H7 (cell line): Measurements from ENCODE around the gene GOLGA5. TPM values are rescaled to one million over a fixed set of nuclear protein-coding genes. Genes with fewer than 3 reads are reported as not detected.

Experiments used
- DNase-seq: peaks from one replicate; pipeline ENCODE4 v3.0.0; 2012
- H3K27me3 ChIP-seq: 2 replicates; pipeline ENCODE4 v1.6.0; 2011; ENCODE audit warnings: mild to moderate bottlenecking, low read length; ENCODE audit not compliant: control insufficient read depth, insufficient read depth
- H3K36me3 ChIP-seq: replicated peaks from 2 replicates; pipeline ENCODE4 v1.5.1; 2011; ENCODE audit warnings: low read length; ENCODE audit not compliant: control insufficient read depth, insufficient read depth
- H3K4me3 ChIP-seq: 2 replicates; pipeline ENCODE4 v1.5.1; 2011; ENCODE audit warnings: low read depth, mild to moderate bottlenecking, control low read depth, low read length, moderate library complexity; ENCODE audit not compliant: insufficient read depth
- total RNA-seq: library from RNA; depleted of rRNA; stranded (reverse); fragments of >200 nt; shearing (Covaris generic); gene quantifications from 2 replicates; pipeline ENCODE4 v1.2.3, GENCODE V29; 2014

GOLGA5 gene
- total RNA-seq, 1 experiment from 2014 or later, result 30.0 TPM

GRCh38 chr14:92865674-92866073 lies 71.6 kb downstream of the GOLGA5 start:
- DNase-seq, result no peak
- Histone ChIP-seq H3K36me3 (no peaks in the 10 kb centered on the region), H3K4me3 (no peak overlapping the region), H3K27me3 (no peaks in the 10 kb centered on the region)

- H3K36me3 ChIP-seq, result no peaks in the 10 kb centered on the region
- H3K4me3 ChIP-seq, result no peak overlapping the region
- DNase-seq, result no peak
- no peaks in the 10 kb centered on the region for H3K27me3 ChIP-seq
Measured at GRCh38 chr14:92866181-92866752, 72.2 kb downstream of the GOLGA5 start.

- Histone ChIP-seq H3K27me3 (no peaks in the 10 kb centered on the region), H3K4me3 (no peak overlapping the region), H3K36me3 (no peaks in the 10 kb centered on the region)
- no peak for DNase-seq
Measured at GRCh38 chr14:92866901-92867865, 73.1 kb downstream of the GOLGA5 start.

- no peak overlapping the region for H3K4me3 ChIP-seq
- DNase-seq, result no peak
- H3K27me3 ChIP-seq, result no peaks in the 10 kb centered on the region
- no peaks in the 10 kb centered on the region for H3K36me3 ChIP-seq
Measured at GRCh38 chr14:92874962-92875661, 81.0 kb downstream of the GOLGA5 start.

GRCh38 chr14:92877757-92878431 lies 83.8 kb downstream of the GOLGA5 start:
- H3K4me3 ChIP-seq, result no peak overlapping the region
- no peaks in the 10 kb centered on the region for H3K27me3 ChIP-seq
- H3K36me3 ChIP-seq, result no peaks in the 10 kb centered on the region
- DNase-seq, result peak; percentile 62

GRCh38 chr14:92880351-92880750 lies 86.2 kb downstream of the GOLGA5 start:
- no peak for DNase-seq
- H3K36me3 ChIP-seq, result no peaks in the 10 kb centered on the region
- H3K27me3 ChIP-seq, result no peaks in the 10 kb centered on the region
- no peak overlapping the region for H3K4me3 ChIP-seq

- Histone ChIP-seq H3K27me3 (no peaks in the 10 kb centered on the region), H3K36me3 (no peaks in the 10 kb centered on the region), H3K4me3 (no peak overlapping the region)
- peak; percentile 80 for DNase-seq
Measured at GRCh38 chr14:92880851-92881250, 86.7 kb downstream of the GOLGA5 start.

GRCh38 chr14:92883066-92883465 lies 89.0 kb downstream of the GOLGA5 start:
- Histone ChIP-seq H3K27me3 (no peaks in the 10 kb centered on the region), H3K36me3 (no peaks in the 10 kb centered on the region), H3K4me3 (no peak overlapping the region)
- no peak for DNase-seq

- no peak overlapping the region for H3K4me3 ChIP-seq
- no peak for DNase-seq
- no peaks in the 10 kb centered on the region; the same call in 1 of the 2 replicates for H3K27me3 ChIP-seq
- H3K36me3 ChIP-seq, result no peaks in the 10 kb centered on the region
Measured at GRCh38 chr14:92884410-92884809, 90.3 kb downstream of the GOLGA5 start.

GRCh38 chr14:92885279-92886061 lies 91.4 kb downstream of the GOLGA5 start:
- no peak for DNase-seq
- Histone ChIP-seq H3K27me3 (no peaks in the 10 kb centered on the region; the same call in 1 of the 2 replicates), H3K36me3 (no peaks in the 10 kb centered on the region), H3K4me3 (no peak overlapping the region)

- DNase-seq, result no peak
- Histone ChIP-seq H3K36me3 (no peaks in the 10 kb centered on the region), H3K27me3 (no peaks in the 10 kb centered on the region; the same call in 1 of the 2 replicates), H3K4me3 (no peak overlapping the region)
Measured at GRCh38 chr14:92886337-92886736, 92.2 kb downstream of the GOLGA5 start.

- no peak for DNase-seq
- no peaks in the 10 kb centered on the region for H3K36me3 ChIP-seq
- H3K27me3 ChIP-seq, result no peaks in the 10 kb centered on the region; the same call in 1 of the 2 replicates
- H3K4me3 ChIP-seq, result no peak overlapping the region
Measured at GRCh38 chr14:92887157-92887556, 93.1 kb downstream of the GOLGA5 start.

- no peak for DNase-seq
- Histone ChIP-seq H3K4me3 (no peak overlapping the region), H3K36me3 (no peaks in the 10 kb centered on the region), H3K27me3 (no peaks in the 10 kb centered on the region; the same call in 1 of the 2 replicates)
Measured at GRCh38 chr14:92888896-92889295, 94.8 kb downstream of the GOLGA5 start.
